HG02588 (cell line): Measurements from ENCODE around the gene VKORC1.

Source experiments
- ATAC-seq: cut with Tn5 transposase; IDR thresholded peaks from one replicate; pipeline ENCODE4 v1.9.1; 2021; ENCODE audit warnings: mild to moderate bottlenecking, moderate library complexity; ENCODE audit not compliant: unreplicated experiment

The VKORC1 gene

GRCh38 chr16:31130899-31131298 lies 36.3 kb upstream of the VKORC1 start:
- no peak for ATAC-seq

GRCh38 chr16:31130336-31130891 lies 35.8 kb upstream of the VKORC1 start:
- no peak for ATAC-seq

GRCh38 chr16:31129568-31130335 lies 35.2 kb upstream of the VKORC1 start:
- no peak for ATAC-seq

- no peak for ATAC-seq
Measured at GRCh38 chr16:31128711-31129567, 34.3 kb upstream of the VKORC1 start.

GRCh38 chr16:31127182-31127581 lies 32.6 kb upstream of the VKORC1 start:
- no peak for ATAC-seq

- ATAC-seq, result no peak
Measured at GRCh38 chr16:31125844-31126243, 31.2 kb upstream of the VKORC1 start.

GRCh38 chr16:31120129-31120528 lies 25.5 kb upstream of the VKORC1 start:
- no peak for ATAC-seq

- ATAC-seq, result no peak
Measured at GRCh38 chr16:31118223-31119155, 23.9 kb upstream of the VKORC1 start.

- ATAC-seq, result peak; percentile 88
Measured at GRCh38 chr16:31117384-31118222, 23.0 kb upstream of the VKORC1 start, which contains the start of gene KAT8. TSS of gene KAT8 (plus strand) at chr16:31117664. CDS start at chr16:31117682, 18 bp downstream.

- no peak for ATAC-seq
Measured at GRCh38 chr16:31114468-31114867, 19.9 kb upstream of the VKORC1 start.

GRCh38 chr16:31113121-31114120 lies 18.8 kb upstream of the VKORC1 start:
- ATAC-seq, result no peak

GRCh38 chr16:31112711-31113110 lies 18.1 kb upstream of the VKORC1 start:
- ATAC-seq, result no peak

GRCh38 chr16:31111881-31112466 lies 17.4 kb upstream of the VKORC1 start:
- no peak for ATAC-seq

- no peak for ATAC-seq
Measured at GRCh38 chr16:31110106-31111034, 15.8 kb upstream of the VKORC1 start.

- no peak for ATAC-seq
Measured at GRCh38 chr16:31109622-31110021, 15.0 kb upstream of the VKORC1 start.

GRCh38 chr16:31108794-31109558 lies 14.4 kb upstream of the VKORC1 start:
- peak; percentile 4 for ATAC-seq
